NCI-H524 (cell line): ENCODE measurements around the gene MYO18B.

ENCODE experiments used
- DNase-seq, 2 experiments: peaks; one replicate each; lab custom pipeline; 2025; lab: John Stamatoyannopoulos, UW

Gene MYO18B

GRCh38 chr22:25852223-25852622, 110.2 kb downstream of the MYO18B start:
- no peak for DNase-seq

GRCh38 chr22:25853078-25853477, 111.1 kb downstream of the MYO18B start:
- no peak for DNase-seq

- DNase-seq: peak; percentile 17 to 72
Measured at GRCh38 chr22:25853501-25854284, 111.7 kb downstream of the MYO18B start.

GRCh38 chr22:25869771-25870170, 127.8 kb downstream of the MYO18B start:
- no peak for DNase-seq

GRCh38 chr22:25874327-25874726, 132.3 kb downstream of the MYO18B start:
- no peak for DNase-seq

GRCh38 chr22:25875461-25875860, 133.5 kb downstream of the MYO18B start:
- DNase-seq: peak in 1 of 2 experiments; percentile 9

- DNase-seq: no peak
Measured at GRCh38 chr22:25876871-25877270, 134.9 kb downstream of the MYO18B start.

GRCh38 chr22:25878933-25879332, 136.9 kb downstream of the MYO18B start:
- DNase-seq: no peak

GRCh38 chr22:25880524-25880923, 138.5 kb downstream of the MYO18B start:
- peak in 1 of 2 experiments; percentile 22 for DNase-seq

GRCh38 chr22:25881210-25881755, 139.3 kb downstream of the MYO18B start:
- no peak for DNase-seq

- no peak for DNase-seq
Measured at GRCh38 chr22:25882360-25882759, 140.4 kb downstream of the MYO18B start.

GRCh38 chr22:25883482-25884033, 141.6 kb downstream of the MYO18B start:
- no peak for DNase-seq

GRCh38 chr22:25884121-25884520, 142.1 kb downstream of the MYO18B start:
- DNase-seq: no peak

- peak in 1 of 2 experiments; percentile 54 for DNase-seq
Measured at GRCh38 chr22:25888399-25889054, 146.5 kb downstream of the MYO18B start.

GRCh38 chr22:25890651-25891050, 148.7 kb downstream of the MYO18B start:
- DNase-seq: no peak

- peak in 1 of 2 experiments; percentile 47 for DNase-seq
Measured at GRCh38 chr22:25892678-25893077, 150.7 kb downstream of the MYO18B start.

GRCh38 chr22:25895678-25896077, 153.7 kb downstream of the MYO18B start:
- DNase-seq: no peak

- DNase-seq: peak; percentile 8 to 46
Measured at GRCh38 chr22:25896098-25896497, 154.1 kb downstream of the MYO18B start.

- no peak for DNase-seq
Measured at GRCh38 chr22:25896592-25896991, 154.6 kb downstream of the MYO18B start.

- DNase-seq: peak; percentile 24 to 38
Measured at GRCh38 chr22:25898707-25899365, 156.8 kb downstream of the MYO18B start.

GRCh38 chr22:25899566-25899965, 157.6 kb downstream of the MYO18B start:
- DNase-seq: no peak

GRCh38 chr22:25900390-25900789, 158.4 kb downstream of the MYO18B start:
- no peak for DNase-seq
